ENCODE data around the gene PRDX1. TPM values are rescaled to one million over a fixed set of nuclear protein-coding genes. Genes with fewer than 3 reads are reported as not detected.

PRDX1 gene
- total and polyA plus RNA-seq, 2 of the 13 experiments (the other 11 are each of a cell fraction or from before 2014, with no cell fraction given) = 761 to 1,898 TPM

DNA sequence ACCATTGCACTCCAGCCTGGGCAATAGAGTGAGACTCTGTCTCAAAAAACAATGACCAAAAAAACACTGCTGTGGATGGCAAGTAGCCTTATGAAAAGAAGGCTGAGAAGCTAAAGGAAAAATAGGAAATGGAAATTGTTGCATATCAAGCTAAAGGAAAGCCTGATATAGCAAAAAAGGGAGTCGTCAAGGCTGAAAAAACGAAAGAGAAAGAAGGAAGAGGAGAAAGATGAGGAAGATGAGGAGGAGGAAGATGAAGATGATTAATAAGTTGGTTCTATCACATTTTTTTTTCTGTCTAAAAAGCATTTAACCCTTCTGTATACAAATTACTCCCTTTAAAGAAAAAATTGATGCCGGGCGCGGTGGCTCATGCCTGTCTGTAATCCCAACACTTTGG lies 10.2 kb upstream of the PRDX1 start:
- intact Hi-C loops (cut with micrococcal nuclease; ENCODE audit: unreplicated experiment) (no loop called here), in situ Hi-C loops (cut with HindIII; ENCODE audit: extremely low pct_ligation_motif_present, low pct_unique_long_range_greater_than_20kb) (no loop called here)
- FAIRE-seq = no peak
- no peak for ATAC-seq
- Histone ChIP-seq H3K27me3 (ENCODE audit: control insufficient read depth in 1 of 2, insufficient read depth in 2 of 2, low read length in 2 of 2) (no peaks in the 10 kb centered on the region), H4K20me1 (ENCODE audit: insufficient read depth, low read length) (no peaks in the 10 kb centered on the region), H3K36me3 (replicated peaks in 1 of 2; ENCODE audit: control insufficient read depth in 1 of 2, insufficient read depth in 2 of 2, low read length in 2 of 2) (no peaks in the 10 kb centered on the region), H3K4me3 (replicated peaks in 1 of 3; ENCODE audit: insufficient read depth in 1 of 3, low read depth in 2 of 3, low read length in 3 of 3) (no peak overlapping the region), H3K4me1 (ENCODE audit: insufficient read depth, low read length) (peaks cover 31% of the 10 kb centered on the region), H3K79me2 (ENCODE audit: insufficient read depth, low read length) (no peaks in the 10 kb centered on the region), H3K9ac (ENCODE audit: insufficient read depth, low read depth, low read length) (no peak overlapping the region), H3K4me2 (ENCODE audit: low read depth, low read length) (no peak overlapping the region), H3K27ac (ENCODE audit: extremely low read length, insufficient read depth, low read length) (no peak overlapping the region), H3K9me3 (ENCODE audit: low read length) (no peaks in the 10 kb centered on the region), H2AFZ (ENCODE audit: low read length) (no peak overlapping the region)
- CTCF ChIA-PET (ENCODE audit: low intra/inter-chr PET ratio, low total read pairs) = no interaction called here
- no peak for TF ChIP-seq SAFB2 (CRISPR knock-in tag; IDR thresholded peaks at IDR 0.05; ENCODE audit: borderline replicate concordance, low read depth)
- TF ChIP-seq POLR2AphosphoS5 (IDR thresholded peaks at IDR 0.05; ENCODE audit: low read depth, low read length) = no peak
- no peak for TF ChIP-seq RXRB (CRISPR knock-in tag; IDR thresholded peaks at IDR 0.05; ENCODE audit: borderline replicate concordance)
- no peak for TF ChIP-seq ETV6 (CRISPR knock-in tag; conservative IDR thresholded peaks at IDR 0.05)
- no peak for TF ChIP-seq KAT8 (CRISPR knock-in tag; IDR thresholded peaks at IDR 0.05)
- no peak for TF ChIP-seq ZNF253 (CRISPR knock-in tag; IDR thresholded peaks at IDR 0.05; ENCODE audit: borderline replicate concordance)
- TF ChIP-seq, protein P1, sequence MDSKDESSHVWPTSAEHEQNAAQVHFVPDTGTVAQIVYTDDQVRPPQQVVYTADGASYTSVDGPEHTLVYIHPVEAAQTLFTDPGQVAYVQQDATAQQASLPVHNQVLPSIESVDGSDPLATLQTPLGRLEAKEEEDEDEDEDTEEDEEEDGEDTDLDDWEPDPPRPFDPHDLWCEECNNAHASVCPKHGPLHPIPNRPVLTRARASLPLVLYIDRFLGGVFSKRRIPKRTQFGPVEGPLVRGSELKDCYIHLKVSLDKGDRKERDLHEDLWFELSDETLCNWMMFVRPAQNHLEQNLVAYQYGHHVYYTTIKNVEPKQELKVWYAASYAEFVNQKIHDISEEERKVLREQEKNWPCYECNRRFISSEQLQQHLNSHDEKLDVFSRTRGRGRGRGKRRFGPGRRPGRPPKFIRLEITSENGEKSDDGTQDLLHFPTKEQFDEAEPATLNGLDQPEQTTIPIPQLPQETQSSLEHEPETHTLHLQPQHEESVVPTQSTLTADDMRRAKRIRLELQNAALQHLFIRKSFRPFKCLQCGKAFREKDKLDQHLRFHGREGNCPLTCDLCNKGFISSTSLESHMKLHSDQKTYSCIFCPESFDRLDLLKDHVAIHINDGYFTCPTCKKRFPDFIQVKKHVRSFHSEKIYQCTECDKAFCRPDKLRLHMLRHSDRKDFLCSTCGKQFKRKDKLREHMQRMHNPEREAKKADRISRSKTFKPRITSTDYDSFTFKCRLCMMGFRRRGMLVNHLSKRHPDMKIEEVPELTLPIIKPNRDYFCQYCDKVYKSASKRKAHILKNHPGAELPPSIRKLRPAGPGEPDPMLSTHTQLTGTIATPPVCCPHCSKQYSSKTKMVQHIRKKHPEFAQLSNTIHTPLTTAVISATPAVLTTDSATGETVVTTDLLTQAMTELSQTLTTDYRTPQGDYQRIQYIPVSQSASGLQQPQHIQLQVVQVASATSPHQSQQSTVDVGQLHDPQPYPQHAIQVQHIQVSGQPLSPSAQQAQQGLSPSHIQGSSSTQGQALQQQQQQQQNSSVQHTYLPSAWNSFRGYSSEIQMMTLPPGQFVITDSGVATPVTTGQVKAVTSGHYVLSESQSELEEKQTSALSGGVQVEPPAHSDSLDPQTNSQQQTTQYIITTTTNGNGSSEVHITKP (CRISPR knock-in tag; IDR thresholded peaks at IDR 0.05; ENCODE audit: low read depth) = no peak
- no peak for TF ChIP-seq SP140L (CRISPR knock-in tag; IDR thresholded peaks at IDR 0.05; ENCODE audit: borderline replicate concordance)
- no peak for TF ChIP-seq ZNF724P (CRISPR knock-in tag; IDR thresholded peaks at IDR 0.05; ENCODE audit: borderline replicate concordance)
- TF ChIP-seq ZNF33A (CRISPR knock-in tag; IDR thresholded peaks at IDR 0.05; ENCODE audit: borderline replicate concordance) = no peak
- no peak for TF ChIP-seq ZNF543 (CRISPR knock-in tag; IDR thresholded peaks at IDR 0.05)
- no peak for TF ChIP-seq THAP11 (CRISPR knock-in tag; IDR thresholded peaks at IDR 0.05)
- POLR2A ChIA-PET = interaction anchor here (6.6 to 29.7 kb wide), 2 partner anchors 11 to 16 kb away, joined by 55 to 690 read pairs; partner anchors contain the start of genes AKR1A1 and PRDX1
- no peak for DNase-seq (ENCODE audit: low spot score)
- 82% methylated on average over 5 of the region's 5 CpGs for WGBS (ENCODE audit: low lambda C conversion rate)
- BruUV-seq (replicated peaks) = no TSS peak

All from HepG2 (cell line).